A549 treated with Hydrocortisone at 1 μM for 4 hours (cell line): ENCODE data around the gene HOXB5. TPM values are rescaled to one million over a fixed set of nuclear protein-coding genes. Genes with fewer than 3 reads are reported as not detected.

Experiments
- total RNA-seq: library from RNA; stranded (reverse); fragments of 200-300 nt; extraction: Qiagen RNA extraction; gene quantifications from 5 replicates; pipeline ENCODE4 v1.2.3, GENCODE V29; 2022

Gene HOXB5
- 1.5 to 2.3 TPM (median 1.9 TPM) in 5 replicates for total RNA-seq

GRCh38 chr17:48593126-48593829, at the start of gene HOXB5:
Gene HOXB5, minus strand, starts transcription at chr17:48593779. Its CDS starts 97 bp downstream, at chr17:48593682.

GRCh38 chr17:48626245-48627117, 32.9 kb upstream of the HOXB5 start, which contains the start of gene HOXB9:
Gene HOXB9, minus strand, starts transcription at chr17:48626358. Its CDS starts 89 bp downstream, at chr17:48626269.

DNA sequence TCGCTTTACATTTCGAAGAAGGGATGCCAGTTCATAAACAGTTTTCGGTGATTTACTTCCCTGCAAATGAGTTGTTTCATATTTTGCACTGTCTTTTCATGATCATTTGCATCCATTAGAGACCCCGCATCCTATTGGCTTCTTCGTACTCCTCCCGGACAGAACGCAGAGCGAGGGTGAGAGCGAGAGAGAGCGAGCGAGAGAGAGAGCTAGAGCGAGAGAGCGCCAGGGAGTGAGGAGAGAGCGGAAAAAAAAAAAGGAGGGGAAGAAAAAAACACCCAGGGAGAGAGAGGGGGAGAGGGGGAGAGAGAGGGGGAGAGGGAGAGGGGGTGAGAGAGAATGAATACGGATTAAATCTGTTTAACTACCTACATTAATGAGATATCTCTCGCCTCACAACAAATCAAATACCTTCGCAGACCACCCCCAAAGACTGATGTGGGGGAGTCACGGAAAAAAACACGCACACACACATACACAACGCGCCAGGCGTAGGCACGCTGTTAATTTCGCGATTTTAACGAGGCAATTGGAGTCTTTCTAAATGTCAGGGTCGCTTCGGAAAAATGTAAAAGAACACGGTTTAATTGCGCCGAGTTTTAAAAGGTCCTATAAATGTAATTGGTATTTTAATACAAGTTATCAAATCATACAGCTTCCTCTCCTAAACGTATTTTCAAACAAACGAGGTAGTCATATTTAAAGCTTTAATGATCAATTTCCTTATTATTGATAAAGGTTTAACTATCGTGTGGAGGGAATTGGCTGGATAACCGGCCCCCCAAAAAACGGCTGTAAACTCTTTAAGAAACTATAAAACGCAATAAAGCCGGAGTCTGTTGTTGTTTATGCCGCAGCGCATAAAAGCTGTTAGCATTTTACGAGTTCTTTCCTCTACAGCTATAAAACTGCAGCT, 21.7 kb upstream of the HOXB5 start, which contains the start of gene HOXB8:
TSS of gene HOXB8 (minus strand) at position 246 of the 916 bp plus-strand sequence. CDS start 588 bp downstream, outside the sequence.

DNA sequence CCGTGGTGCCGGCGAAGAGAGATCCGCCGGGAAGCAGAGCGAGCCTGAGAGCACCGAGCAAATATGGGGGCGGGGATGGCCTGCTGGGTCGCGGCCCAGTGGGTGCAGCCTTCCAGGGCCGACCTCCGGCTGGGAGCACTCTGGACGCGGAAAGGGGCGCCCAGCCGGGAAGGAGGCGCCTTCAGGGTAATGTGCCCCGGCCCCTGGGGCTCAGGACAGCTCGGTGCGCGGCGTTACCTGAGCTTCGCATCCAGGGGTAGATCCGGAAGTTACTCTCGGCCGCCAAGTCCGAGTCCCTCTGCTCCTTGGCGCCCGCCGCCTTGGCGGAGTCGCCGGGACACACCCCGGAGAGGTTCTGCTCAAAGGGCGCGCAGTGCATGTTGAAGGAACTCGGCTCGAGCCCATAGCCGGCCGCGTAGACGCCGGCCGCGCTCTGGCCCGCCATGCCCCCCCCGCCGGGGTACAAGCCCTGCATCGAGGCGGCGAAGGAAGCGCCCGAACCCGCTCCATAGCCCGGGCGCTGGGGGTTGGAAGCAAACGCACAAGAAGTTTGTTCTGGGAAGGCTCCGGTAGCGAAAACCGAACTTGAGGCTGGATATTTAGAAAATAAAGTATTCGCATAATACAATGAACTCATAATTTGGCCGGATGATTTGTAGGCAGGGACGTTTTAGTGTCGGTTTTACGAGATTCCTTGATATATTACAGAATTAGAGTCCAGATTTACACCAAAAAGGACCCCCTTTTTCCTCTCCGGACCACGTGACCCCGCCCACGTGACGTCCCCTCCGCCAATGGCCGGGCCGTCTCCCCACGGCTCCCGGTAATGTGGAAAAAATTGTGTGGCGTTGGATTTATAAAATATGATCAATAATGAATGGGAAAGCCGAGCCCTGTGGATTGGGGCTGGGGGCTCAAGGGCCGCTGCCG, 17.0 kb upstream of the HOXB5 start, which contains the start of gene HOXB7:
TSS of gene HOXB7 (minus strand) at position 736 of the 930 bp plus-strand sequence. CDS start at position 637, 99 bp downstream.

DNA sequence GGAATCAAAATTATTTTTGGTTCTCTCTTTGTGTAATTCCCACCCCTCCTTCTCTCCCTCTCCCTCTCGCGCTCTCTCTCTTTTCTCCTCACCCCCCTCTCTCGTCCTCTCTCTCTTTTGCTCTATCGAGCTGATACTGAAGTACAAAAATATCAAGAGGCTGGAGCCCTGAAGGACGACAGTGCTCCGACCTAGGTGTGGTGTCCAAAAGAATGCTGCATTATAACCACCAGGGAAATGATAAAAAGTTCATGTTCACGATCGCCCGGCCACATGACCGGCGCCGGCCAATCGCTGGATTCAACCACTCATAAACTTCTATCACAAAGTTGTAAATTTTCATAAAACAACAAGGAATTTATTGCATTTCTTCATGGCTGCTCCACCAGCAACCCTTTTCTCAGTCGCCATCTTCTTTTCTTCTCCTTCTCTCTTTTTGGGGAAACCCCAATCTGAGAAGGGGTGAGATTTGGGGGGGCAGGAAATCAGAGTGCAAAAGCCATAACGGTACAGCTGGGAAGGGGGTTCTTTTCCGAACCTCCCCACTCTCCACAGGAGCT, 11.3 kb upstream of the HOXB5 start, which contains the start of gene HOXB6:
TSS of gene HOXB6 (minus strand) at position 217 of the 560 bp plus-strand sequence. CDS start 6,836 bp downstream, outside the sequence.

GRCh38 chr17:48589831-48590606, 3.6 kb downstream of the HOXB5 start, which contains the start of gene HOXB3:
Gene HOXB3, minus strand, starts transcription at chr17:48590241. Its CDS starts 37,767 bp downstream, at chr17:48552474.

GRCh38 chr17:48577946-48578615, 15.5 kb downstream of the HOXB5 start, which contains the start of gene HOXB4:
Gene HOXB4, minus strand, starts transcription at chr17:48578350. Its CDS starts 31 bp downstream, at chr17:48578319.

DNA sequence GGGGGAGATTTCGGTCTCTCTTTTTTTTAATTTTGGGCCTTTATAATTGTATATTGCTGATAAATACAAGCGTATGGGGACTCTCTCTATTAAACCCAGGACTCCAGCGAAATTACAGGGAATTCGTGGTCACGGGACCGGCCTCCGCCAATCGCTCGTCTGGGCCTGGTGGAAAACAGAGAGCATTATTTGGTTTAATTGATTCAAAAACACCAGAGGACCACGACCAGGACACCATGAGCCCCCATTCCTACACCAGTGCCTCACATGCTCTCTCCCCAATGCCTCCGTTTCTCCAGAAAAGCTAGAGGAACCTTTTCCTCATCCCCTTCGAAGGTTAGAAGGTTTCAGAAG, 48.6 kb downstream of the HOXB5 start, which contains the start of gene HOXB2:
TSS of gene HOXB2 (minus strand) at position 88 of the 354 bp plus-strand sequence. CDS start 198 bp downstream, outside the sequence.

Other genes with a start within 250 kb of the HOXB5 start
- gene SKAP1, start 163.6 kb downstream of the HOXB5 start, total RNA-seq = 0.17 TPM in 1 of 5 replicates, not detected in the others
- gene HOXB1, start 62.8 kb downstream of the HOXB5 start, total RNA-seq = not detected in 5 replicates
- 0.30 to 0.72 TPM (median 0.61 TPM) in 5 replicates for gene HOXB2, start 48.7 kb downstream of the HOXB5 start, total RNA-seq
- 0.09 to 0.16 TPM (median 0.13 TPM) in 5 replicates for gene HOXB4, start 15.4 kb downstream of the HOXB5 start, total RNA-seq
- gene HOXB3, start 3.5 kb downstream of the HOXB5 start, total RNA-seq = 3.1 to 5.3 TPM (median 5.0 TPM) in 5 replicates
- gene HOXB6, start 11.2 kb upstream of the HOXB5 start, total RNA-seq = 3.1 to 5.7 TPM (median 4.1 TPM) in 5 replicates
- gene HOXB7, start 17.2 kb upstream of the HOXB5 start, total RNA-seq = 28.6 to 32.1 TPM (median 31.4 TPM) in 5 replicates
- 5.8 to 7.1 TPM (median 6.7 TPM) in 5 replicates for gene HOXB8, start 21.5 kb upstream of the HOXB5 start, total RNA-seq
- 6.6 to 7.3 TPM (median 6.9 TPM) in 5 replicates for gene HOXB9, start 32.6 kb upstream of the HOXB5 start, total RNA-seq
- not detected in 5 replicates for gene PRAC1, start 128.7 kb upstream of the HOXB5 start, total RNA-seq
- gene PRAC2, start 129.4 kb upstream of the HOXB5 start, total RNA-seq = not detected in 5 replicates
- gene HOXB13, start 135.0 kb upstream of the HOXB5 start, total RNA-seq = 1.7 to 2.2 TPM (median 2.1 TPM) in 5 replicates
- gene TTLL6, start 223.4 kb upstream of the HOXB5 start, total RNA-seq = 0.54 to 0.99 TPM (median 0.56 TPM) in 5 replicates
- gene CALCOCO2, start 237.3 kb upstream of the HOXB5 start, total RNA-seq = 69.9 to 109 TPM (median 81.0 TPM) in 5 replicates